AG04449 (cell line): ENCODE data around the gene TRIM33.

Experiments used
- CTCF ChIA-PET: fragments of 350-600 bp; formaldehyde crosslinking; extraction: SDS; loops from one replicate; lab custom pipeline; 2021; ENCODE audit warnings: antibody characterized with exemption; lab: Yijun Ruan, JAX
- POLR2A ChIA-PET: fragments of 400-600, 350-600 bp; formaldehyde crosslinking; extraction: SDS; loops from one replicate; lab custom pipeline; 2020; ENCODE audit warnings: antibody characterized with exemption, inconsistent platforms; lab: Yijun Ruan, JAX
- DNase-seq: peaks from one replicate; pipeline ENCODE4 v3.0.0-alpha.2; 2010; ENCODE audit warnings: low read depth, low spot score
- H3K4me3 ChIP-seq: 2 replicates; pipeline ENCODE4 v1.5.1; 2011; ENCODE audit warnings: low read depth, mild to moderate bottlenecking, control low read depth, low read length
- TF ChIP-seq, protein P1 (sequence below): IDR thresholded peaks from one replicate; pipeline ENCODE4 v1.5.1; 2011; ENCODE audit warnings: mild to moderate bottlenecking, moderate library complexity, low read length, control low read depth, inconsistent platforms; ENCODE audit not compliant: insufficient read depth; ENCODE audit errors: missing control alignments

TRIM33 gene

DNA sequence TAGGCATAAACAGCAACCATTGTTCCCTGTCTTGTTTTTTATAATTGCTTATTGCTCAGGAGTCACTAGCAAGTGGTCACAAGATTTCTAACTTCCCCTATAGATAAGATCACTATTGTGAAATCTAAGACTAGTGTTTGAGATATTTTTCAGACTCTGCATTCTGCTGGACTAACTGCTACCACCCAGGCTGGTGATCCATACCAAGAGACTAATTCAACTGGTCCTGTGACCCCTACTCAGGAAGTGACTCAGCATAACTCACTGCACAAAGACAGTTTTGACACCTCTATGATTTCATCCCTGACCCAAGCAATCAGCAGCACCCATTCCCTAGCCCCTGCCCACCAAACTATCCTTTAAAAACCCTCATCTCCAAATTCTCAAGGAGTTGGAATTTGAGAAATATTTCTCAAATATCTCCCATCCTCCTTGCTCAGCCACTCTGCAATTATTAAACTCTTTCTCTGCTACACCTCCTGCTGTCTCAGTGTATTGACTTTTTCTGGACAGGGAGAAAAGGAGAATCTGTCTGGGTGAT lies 52.7 kb downstream of the TRIM33 start:
- no peak overlapping the region for H3K4me3 ChIP-seq
- ChIA-PET CTCF (interaction anchor here (0.7 to 1.0 kb wide), 3 partner anchors 32 to 176 kb away, joined by 3 to 4 read pairs (median 3); no protein-coding TSS in a partner anchor), POLR2A (no interaction called here)
- TF ChIP-seq, protein P1, sequence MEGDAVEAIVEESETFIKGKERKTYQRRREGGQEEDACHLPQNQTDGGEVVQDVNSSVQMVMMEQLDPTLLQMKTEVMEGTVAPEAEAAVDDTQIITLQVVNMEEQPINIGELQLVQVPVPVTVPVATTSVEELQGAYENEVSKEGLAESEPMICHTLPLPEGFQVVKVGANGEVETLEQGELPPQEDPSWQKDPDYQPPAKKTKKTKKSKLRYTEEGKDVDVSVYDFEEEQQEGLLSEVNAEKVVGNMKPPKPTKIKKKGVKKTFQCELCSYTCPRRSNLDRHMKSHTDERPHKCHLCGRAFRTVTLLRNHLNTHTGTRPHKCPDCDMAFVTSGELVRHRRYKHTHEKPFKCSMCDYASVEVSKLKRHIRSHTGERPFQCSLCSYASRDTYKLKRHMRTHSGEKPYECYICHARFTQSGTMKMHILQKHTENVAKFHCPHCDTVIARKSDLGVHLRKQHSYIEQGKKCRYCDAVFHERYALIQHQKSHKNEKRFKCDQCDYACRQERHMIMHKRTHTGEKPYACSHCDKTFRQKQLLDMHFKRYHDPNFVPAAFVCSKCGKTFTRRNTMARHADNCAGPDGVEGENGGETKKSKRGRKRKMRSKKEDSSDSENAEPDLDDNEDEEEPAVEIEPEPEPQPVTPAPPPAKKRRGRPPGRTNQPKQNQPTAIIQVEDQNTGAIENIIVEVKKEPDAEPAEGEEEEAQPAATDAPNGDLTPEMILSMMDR = no peak
- DNase-seq = peak; percentile 55

DNA sequence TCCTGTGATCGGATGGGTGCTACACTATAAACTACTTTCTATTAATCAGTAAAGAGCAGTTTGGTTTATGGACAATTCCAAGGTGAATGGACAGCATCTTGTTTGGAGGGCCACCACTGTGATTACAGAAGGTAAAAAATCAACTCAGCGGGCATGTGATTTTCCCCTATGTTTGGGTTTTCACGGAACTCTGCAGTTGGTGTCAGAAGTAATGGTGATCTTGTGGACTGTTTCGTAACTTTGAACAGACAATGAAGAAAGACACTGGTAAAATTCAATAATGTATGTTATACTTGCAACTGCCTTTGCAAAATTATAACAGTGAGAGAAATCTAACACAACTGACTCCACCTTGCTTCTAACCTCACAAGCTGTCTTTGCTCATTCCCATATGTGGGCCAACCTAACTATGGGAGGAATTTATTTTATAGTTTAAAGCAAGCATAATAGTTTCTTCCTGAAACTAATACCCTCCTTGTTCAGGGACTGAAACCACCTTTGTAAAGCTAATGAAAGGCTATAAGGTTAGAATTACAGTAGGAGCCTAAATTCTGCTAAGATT lies 53.2 kb downstream of the TRIM33 start:
- ChIA-PET CTCF (interaction anchor here (0.8 to 1.4 kb wide), 2 partner anchors 12 to 32 kb away, joined by 4 read pairs; no protein-coding TSS in a partner anchor), POLR2A (no interaction called here)
- H3K4me3 ChIP-seq = no peak overlapping the region
- DNase-seq = no peak
- TF ChIP-seq, protein P1 = no peak

DNA sequence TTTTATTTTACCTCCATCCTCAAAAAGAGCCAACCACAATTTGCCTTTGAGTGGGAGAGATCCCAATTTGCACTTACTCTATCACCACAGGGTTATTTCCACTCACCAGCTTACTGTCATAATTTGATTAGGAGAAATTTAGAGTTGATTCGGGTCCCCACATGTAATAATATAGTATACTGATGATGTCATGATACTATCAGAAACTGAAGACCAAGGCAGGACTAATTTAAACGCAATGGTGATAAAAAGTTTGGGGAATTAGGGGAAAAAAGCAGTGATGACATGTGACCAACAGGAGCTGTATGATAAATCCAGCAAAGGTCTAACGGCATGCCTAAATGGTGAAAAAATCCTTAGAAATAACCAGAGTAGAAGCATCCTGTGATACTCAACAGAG lies 54.4 kb downstream of the TRIM33 start:
- CTCF ChIA-PET = interaction anchor here (1.4 kb wide), 1 partner anchor 11 kb away, joined by 4 read pairs; no protein-coding TSS in a partner anchor
- no peak overlapping the region for H3K4me3 ChIP-seq
- TF ChIP-seq, protein P1 = no peak
- POLR2A ChIA-PET = no interaction called here
- no peak for DNase-seq

DNA sequence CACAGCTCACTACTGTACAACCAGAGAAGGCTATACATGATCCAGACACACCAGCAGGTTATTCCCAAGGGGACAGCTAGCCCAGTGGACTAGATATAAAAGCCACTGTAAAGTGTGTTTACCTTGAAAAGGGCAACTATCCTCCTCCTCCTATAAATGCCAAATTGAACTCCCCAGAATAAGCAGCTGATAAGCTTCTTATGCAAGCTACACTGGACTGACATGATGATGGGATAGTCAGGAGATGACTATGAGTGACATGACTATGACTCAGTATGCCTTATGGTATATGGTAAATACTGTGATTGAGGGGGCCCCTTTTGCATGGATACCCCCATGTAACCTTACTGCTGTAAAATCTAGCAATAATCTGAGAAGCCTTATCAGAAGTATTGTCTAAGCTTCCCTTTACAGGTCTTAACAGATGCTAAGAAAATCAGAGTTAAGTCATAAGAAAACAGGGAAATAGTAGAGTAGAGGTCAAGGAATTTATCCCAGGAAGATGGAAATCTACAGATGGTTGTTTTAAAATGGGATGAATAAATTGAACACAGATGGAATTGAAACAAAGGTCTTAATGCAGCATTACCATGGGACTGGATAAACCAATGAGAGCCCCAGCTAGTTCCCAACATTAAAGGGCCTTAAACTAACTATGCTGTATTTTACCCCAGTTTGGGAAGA lies 55.8 kb downstream of the TRIM33 start:
- ChIA-PET CTCF (no interaction called here), POLR2A (interaction anchor here (0.6 kb wide), 1 partner anchor 13 kb away, joined by 4 read pairs; no protein-coding TSS in a partner anchor)
- DNase-seq = no peak
- H3K4me3 ChIP-seq = no peak overlapping the region
- TF ChIP-seq, protein P1 = no peak

DNA sequence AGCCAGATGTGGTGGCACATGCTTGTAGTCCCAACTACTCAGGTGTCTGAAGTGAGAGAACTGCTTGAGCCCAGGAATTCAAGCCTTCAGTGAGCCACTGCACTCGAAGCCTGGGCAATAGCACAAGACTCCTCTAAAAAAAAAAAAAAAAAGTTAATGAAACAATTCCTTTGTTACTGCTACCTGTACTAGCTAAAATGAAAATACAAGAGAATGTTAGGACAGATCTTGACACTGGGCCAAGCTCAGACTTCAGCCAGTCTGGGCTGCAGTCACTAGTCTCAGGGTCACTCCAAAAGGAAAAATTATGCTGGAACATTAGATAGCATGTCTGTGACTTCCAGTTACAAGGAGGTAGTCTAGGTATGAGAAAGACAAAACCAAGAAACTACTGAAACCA lies 56.5 kb downstream of the TRIM33 start:
- TF ChIP-seq, protein P1 = no peak
- ChIA-PET CTCF (no interaction called here), POLR2A (interaction anchor here (0.6 kb wide), 1 partner anchor 12 kb away, joined by 4 read pairs; no protein-coding TSS in a partner anchor)
- no peak overlapping the region for H3K4me3 ChIP-seq
- no peak for DNase-seq

DNA sequence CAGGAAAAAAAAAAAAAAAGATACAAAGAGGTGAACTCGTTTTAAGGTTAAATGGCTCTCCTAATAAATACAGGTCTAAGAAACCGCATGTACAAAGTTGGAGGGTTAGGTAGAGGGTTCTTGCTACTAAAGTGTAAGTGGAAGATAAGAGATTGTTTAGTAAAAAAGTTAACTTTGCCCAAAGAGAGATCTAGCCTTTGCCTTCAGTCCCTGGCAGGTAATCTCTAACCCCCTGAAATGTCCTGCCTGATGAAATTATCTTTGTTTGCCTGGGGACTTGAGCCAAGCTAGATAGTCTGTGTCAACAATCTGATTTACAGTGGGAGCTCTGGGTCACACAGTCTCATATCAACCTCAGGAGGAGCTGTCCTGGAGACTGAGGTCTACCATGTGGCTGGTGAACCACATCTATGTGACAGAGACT lies 57.6 kb downstream of the TRIM33 start:
- TF ChIP-seq, protein P1 = no peak
- no peak for DNase-seq
- ChIA-PET CTCF (no interaction called here), POLR2A (no interaction called here)
- no peak overlapping the region for H3K4me3 ChIP-seq
